Endothelial cell of umbilical vein (primary cell): ENCODE measurements around the gene ZNF483. TPM values are rescaled to one million over a fixed set of nuclear protein-coding genes. Genes with fewer than 3 reads are reported as not detected.

Experiments
- BruUV-seq: library from RNA; stranded (reverse); fragments of 400-500 nt; replicated peaks from 2 replicates; lab custom pipeline; 2021; lab: Mats Ljungman, UMichigan
- CTCF ChIA-PET: fragments of 300-600, 350-600 bp; sonication (Branson Sonifier 250); formaldehyde crosslinking; loops from one replicate; lab custom pipeline; 2021; ENCODE audit warnings: antibody characterized with exemption, inconsistent platforms; lab: Charles Lee
- POLR2A ChIA-PET: fragments of 300-600, 350-600 bp; sonication (Branson Sonifier 250); formaldehyde crosslinking; loops from one replicate; lab custom pipeline; 2021; ENCODE audit warnings: antibody characterized with exemption, inconsistent platforms; lab: Charles Lee
- DNase-seq: peaks from one replicate; pipeline ENCODE4 v3.0.0-alpha.2; 2011; ENCODE audit warnings: low read depth, low spot score
- FAIRE-seq: peaks from 2 replicates; lab custom pipeline; 2011; peaks lifted over from hg19 to GRCh38; lab: Jason Lieb, UNC
- H2AFZ ChIP-seq: 2 replicates; pipeline ENCODE4 v1.6.0; 2012; ENCODE audit warnings: low read depth, low read length, control low read depth, inconsistent platforms
- H3K27ac ChIP-seq: 2 replicates; pipeline ENCODE4 v1.5.1; 2011; ENCODE audit warnings: low read depth, mild to moderate bottlenecking, control low read depth, low read length, moderate library complexity; ENCODE audit not compliant: insufficient read depth
- H3K27me3 ChIP-seq, 2 experiments: 2 replicates each; pipeline versions ENCODE4 v1.6.0 to v1.6.1; 2011; ENCODE audit warnings: low read length in 2 of 2, mixed read lengths in 1 of 2; ENCODE audit not compliant: control insufficient read depth in 2 of 2, insufficient read depth in 2 of 2
- H3K36me3 ChIP-seq, 2 experiments: 2 replicates in 1 of 2; 3 replicates in 1 of 2; pipeline ENCODE4 v1.5.1; 2011; ENCODE audit warnings: low read length in 2 of 2, mild to moderate bottlenecking in 1 of 2, moderate library complexity in 1 of 2; ENCODE audit not compliant: control insufficient read depth in 2 of 2, insufficient read depth in 2 of 2; ENCODE audit errors: extremely low read depth in 1 of 2
- H3K4me1 ChIP-seq: 3 replicates; pipeline ENCODE4 v1.5.1; 2011; ENCODE audit warnings: mild to moderate bottlenecking, low read length; ENCODE audit not compliant: control insufficient read depth, insufficient read depth; ENCODE audit errors: extremely low read depth
- H3K4me2 ChIP-seq: 2 replicates; pipeline ENCODE4 v1.6.1; 2011; ENCODE audit warnings: low read length, control low read depth, mixed read lengths; ENCODE audit not compliant: insufficient read depth
- H3K4me3 ChIP-seq, 3 experiments: fragments of 200-600 bp in 1 of 3; sonication (generic), shearing (Covaris generic) in 1 of 3; replicated peaks in 1 of 3; 2 replicates each; pipeline ENCODE4 v1.5.1; 2011 to 2016; ENCODE audit warnings: control low read depth in 3 of 3, low read length in 3 of 3, mild to moderate bottlenecking in 2 of 3, inconsistent platforms in 1 of 3, low read depth in 1 of 3, moderate library complexity in 1 of 3; ENCODE audit not compliant: insufficient read depth in 1 of 3
- H3K79me2 ChIP-seq: 2 replicates; pipeline ENCODE4 v1.6.0; 2012; ENCODE audit warnings: low read length, inconsistent platforms; ENCODE audit not compliant: control insufficient read depth, insufficient read depth
- H3K9ac ChIP-seq: replicated peaks from 2 replicates; pipeline ENCODE3; 2011; ENCODE audit warnings: low read length, control low read depth; ENCODE audit not compliant: insufficient read depth; ENCODE audit errors: extremely low read depth
- H3K9me1 ChIP-seq: replicated peaks from 3 replicates; pipeline ENCODE4 v1.6.0; 2011; ENCODE audit warnings: mild to moderate bottlenecking, low read length; ENCODE audit not compliant: control insufficient read depth, insufficient read depth; ENCODE audit errors: extremely low read depth
- H3K9me3 ChIP-seq: replicated peaks from 2 replicates; pipeline ENCODE4 v1.5.1; 2012; ENCODE audit warnings: low read length, inconsistent platforms; ENCODE audit not compliant: control insufficient read depth, insufficient read depth
- H4K20me1 ChIP-seq: replicated peaks from 2 replicates; pipeline ENCODE3; 2011; ENCODE audit warnings: mild to moderate bottlenecking, low read length; ENCODE audit not compliant: control insufficient read depth, insufficient read depth; ENCODE audit errors: extremely low read depth
- EZH2 ChIP-seq: IDR thresholded peaks from 2 replicates; pipeline ENCODE4 v1.6.1; 2012; ENCODE audit warnings: borderline replicate concordance, low read depth, mild to moderate bottlenecking, moderate library complexity, low read length, inconsistent platforms; ENCODE audit not compliant: severe bottlenecking
- FOS ChIP-seq: IDR thresholded peaks from 2 replicates; pipeline ENCODE4 v1.6.1; 2011; ENCODE audit warnings: mild to moderate bottlenecking, low read length, moderate library complexity, borderline replicate concordance; ENCODE audit not compliant: insufficient read depth
- GATA2 ChIP-seq: IDR thresholded peaks from 2 replicates; pipeline ENCODE4 v1.7.0; 2011; ENCODE audit warnings: low read depth, mild to moderate bottlenecking, moderate library complexity, mixed read lengths, low read length; ENCODE audit not compliant: insufficient read length, insufficient read depth
- JUN ChIP-seq: IDR thresholded peaks from 2 replicates; pipeline ENCODE4 v1.6.1; 2011; ENCODE audit warnings: borderline replicate concordance, low read depth; ENCODE audit not compliant: insufficient read length, insufficient read depth
- MYC ChIP-seq: IDR thresholded peaks from one replicate; pipeline ENCODE4 v1.6.1; 2011; ENCODE audit warnings: mild to moderate bottlenecking, low read depth, low read length
- POLR2A ChIP-seq: IDR thresholded peaks from 2 replicates; pipeline ENCODE4 v1.6.1; 2012; ENCODE audit warnings: low read depth, mild to moderate bottlenecking, control low read depth, low read length
- POLR2AphosphoS5 ChIP-seq: IDR thresholded peaks from 2 replicates; pipeline ENCODE4 v1.6.1; 2012; ENCODE audit warnings: low read depth, mild to moderate bottlenecking, control low read depth, low read length, moderate library complexity; ENCODE audit not compliant: insufficient read depth
- dilution Hi-C: fragments of 300-500 bp; cut with MboI; formaldehyde crosslinking; loops from one replicate; pipeline ENCODE4 v1.15.0; 2019; ENCODE audit warnings: low sequenced_read_pairs; ENCODE audit not compliant: extremely low pct_ligation_motif_present
- intact Hi-C: fragments of 100-400 bp; cut with micrococcal nuclease; formaldehyde crosslinking; loops from one replicate; pipeline ENCODE4 v1.10.0; 2022
- polyA plus RNA-seq, 4 experiments: library from polyadenylated mRNA; depleted of rRNA in 3 of 4; stranded (reverse) in 3 of 4; unstranded in 1 of 4; fragments of >200 nt; gene quantifications; 2 replicates each; pipeline versions ENCODE4 v1.2.1 to v1.2.3, GENCODE V29; 2011 to 2012; ENCODE audit warnings: missing spikeins in 1 of 4
- total RNA-seq: library from RNA; stranded (reverse); gene quantifications from 2 replicates; pipeline ENCODE4 v1.2.3, GENCODE V29; 2021
- TF ChIP-seq, protein P1 (sequence below), 2 donors: IDR thresholded peaks; 1 replicate in 1 of 2; 2 replicates in 1 of 2; pipeline ENCODE4 v1.5.1; 2011; ENCODE audit warnings: low read length in 2 of 2, mild to moderate bottlenecking in 2 of 2, moderate library complexity in 2 of 2, control low read depth in 1 of 2, inconsistent platforms in 1 of 2, low read depth in 1 of 2; ENCODE audit not compliant: insufficient read depth in 1 of 2; ENCODE audit errors: extremely low read depth in 1 of 2
- TF ChIP-seq, protein P2 (sequence below): IDR thresholded peaks from 2 replicates; pipeline ENCODE4 v1.6.1; 2011; ENCODE audit not compliant: insufficient read depth, insufficient read length

Gene ZNF483
- total and polyA plus RNA-seq, 2 donors (not counting 3 experiments of a cell fraction or from before 2014, with no cell fraction given): 0.23 to 2.0 TPM

DNA sequence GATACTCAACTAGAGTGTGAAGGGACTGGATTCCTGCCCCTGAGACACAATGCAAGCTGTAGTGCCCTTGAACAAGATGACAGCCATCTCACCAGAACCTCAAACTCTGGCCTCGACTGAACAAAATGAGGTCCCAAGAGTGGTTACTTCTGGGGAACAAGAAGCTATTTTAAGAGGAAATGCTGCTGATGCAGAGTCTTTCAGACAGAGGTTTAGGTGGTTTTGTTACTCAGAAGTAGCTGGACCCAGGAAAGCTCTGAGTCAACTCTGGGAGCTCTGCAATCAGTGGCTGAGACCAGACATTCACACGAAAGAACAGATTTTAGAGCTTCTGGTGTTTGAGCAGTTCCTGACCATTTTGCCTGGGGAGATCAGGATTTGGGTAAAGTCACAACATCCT is 2.4 kb downstream of the ZNF483 start:
- TF ChIP-seq GATA2 (no peak), MYC (no peak), POLR2AphosphoS5 (no peak), JUN (no peak), EZH2 (no peak), FOS (no peak), POLR2A (no peak)
- TF ChIP-seq, protein P1, sequence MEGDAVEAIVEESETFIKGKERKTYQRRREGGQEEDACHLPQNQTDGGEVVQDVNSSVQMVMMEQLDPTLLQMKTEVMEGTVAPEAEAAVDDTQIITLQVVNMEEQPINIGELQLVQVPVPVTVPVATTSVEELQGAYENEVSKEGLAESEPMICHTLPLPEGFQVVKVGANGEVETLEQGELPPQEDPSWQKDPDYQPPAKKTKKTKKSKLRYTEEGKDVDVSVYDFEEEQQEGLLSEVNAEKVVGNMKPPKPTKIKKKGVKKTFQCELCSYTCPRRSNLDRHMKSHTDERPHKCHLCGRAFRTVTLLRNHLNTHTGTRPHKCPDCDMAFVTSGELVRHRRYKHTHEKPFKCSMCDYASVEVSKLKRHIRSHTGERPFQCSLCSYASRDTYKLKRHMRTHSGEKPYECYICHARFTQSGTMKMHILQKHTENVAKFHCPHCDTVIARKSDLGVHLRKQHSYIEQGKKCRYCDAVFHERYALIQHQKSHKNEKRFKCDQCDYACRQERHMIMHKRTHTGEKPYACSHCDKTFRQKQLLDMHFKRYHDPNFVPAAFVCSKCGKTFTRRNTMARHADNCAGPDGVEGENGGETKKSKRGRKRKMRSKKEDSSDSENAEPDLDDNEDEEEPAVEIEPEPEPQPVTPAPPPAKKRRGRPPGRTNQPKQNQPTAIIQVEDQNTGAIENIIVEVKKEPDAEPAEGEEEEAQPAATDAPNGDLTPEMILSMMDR (IDR thresholded peaks at IDR 0.05; ENCODE audit: extremely low read depth in 1 of 2, insufficient read depth in 1 of 2, low read depth in 1 of 2, low read length in 2 of 2): no peak
- TF ChIP-seq, protein P2, sequence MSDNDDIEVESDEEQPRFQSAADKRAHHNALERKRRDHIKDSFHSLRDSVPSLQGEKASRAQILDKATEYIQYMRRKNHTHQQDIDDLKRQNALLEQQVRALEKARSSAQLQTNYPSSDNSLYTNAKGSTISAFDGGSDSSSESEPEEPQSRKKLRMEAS: no peak
- Histone ChIP-seq H3K27ac (no peak overlapping the region), H3K79me2 (no peaks in the 10 kb centered on the region), H3K9me1 (no peaks in the 10 kb centered on the region), H3K4me1 (peaks cover 6% of the 10 kb centered on the region), H2AFZ (no peak overlapping the region), H3K4me3 (no peak overlapping the region), H3K36me3 (no peaks in the 10 kb centered on the region), H3K9me3 (no peaks in the 10 kb centered on the region), H4K20me1 (no peaks in the 10 kb centered on the region), H3K4me2 (no peak overlapping the region), H3K9ac (no peak overlapping the region), H3K27me3 (no peaks in the 10 kb centered on the region)
- no TSS peak for BruUV-seq
- ChIA-PET CTCF (interaction anchor here (0.6 kb wide), 1 partner anchor 68 kb away, joined by 3 read pairs; no protein-coding TSS in a partner anchor), POLR2A (no interaction called here)
- intact Hi-C loops: no loop called here
- FAIRE-seq (no peak), DNase-seq (no peak)
- dilution Hi-C loops: no loop called here
